ENCODE measurements around the gene PSMB2.
"Not testable (repeated sequence)": the region's sequence is repeated elsewhere in the genome, so short reads cannot be mapped to it uniquely, and the experiment has no call there.

The PSMB2 gene

GRCh38 chr1:35641233-35641866, at the start of gene PSMB2:
TSS of gene PSMB2 (minus strand) at chr1:35641526. CDS start at chr1:35641432, 94 bp downstream.
- DNase-seq (ENCODE audit: low read depth in 2 of 2) = peak; percentile 93 to 95

- DNase-seq (ENCODE audit: low read depth in 2 of 2) = no peak
Measured at GRCh38 chr1:35691080-35691479, 49.8 kb upstream of the PSMB2 start.

GRCh38 chr1:35690103-35690502, 48.8 kb upstream of the PSMB2 start:
- not testable (repeated sequence) for DNase-seq (ENCODE audit: low read depth in 2 of 2)

- no peak for DNase-seq (ENCODE audit: low read depth in 2 of 2)
Measured at GRCh38 chr1:35688161-35688560, 46.8 kb upstream of the PSMB2 start.

GRCh38 chr1:35683012-35683411, 41.7 kb upstream of the PSMB2 start:
- DNase-seq (ENCODE audit: low read depth in 2 of 2) = no peak

- DNase-seq (ENCODE audit: low read depth in 2 of 2) = no peak
Measured at GRCh38 chr1:35680271-35680670, 38.9 kb upstream of the PSMB2 start.

- no peak for DNase-seq (ENCODE audit: low read depth in 2 of 2)
Measured at GRCh38 chr1:35675773-35676172, 34.4 kb upstream of the PSMB2 start.

- no peak for DNase-seq (ENCODE audit: low read depth in 2 of 2)
Measured at GRCh38 chr1:35674111-35674510, 32.8 kb upstream of the PSMB2 start.

- DNase-seq (ENCODE audit: low read depth in 2 of 2) = no peak
Measured at GRCh38 chr1:35672116-35672515, 30.8 kb upstream of the PSMB2 start.

- no peak for DNase-seq (ENCODE audit: low read depth in 2 of 2)
Measured at GRCh38 chr1:35668506-35668905, 27.2 kb upstream of the PSMB2 start.

- no peak for DNase-seq (ENCODE audit: low read depth in 2 of 2)
Measured at GRCh38 chr1:35666916-35667315, 25.6 kb upstream of the PSMB2 start.

- DNase-seq (ENCODE audit: low read depth in 2 of 2) = no peak
Measured at GRCh38 chr1:35666216-35666615, 24.9 kb upstream of the PSMB2 start.

- no peak for DNase-seq (ENCODE audit: low read depth in 2 of 2)
Measured at GRCh38 chr1:35663434-35663833, 22.1 kb upstream of the PSMB2 start.

- no peak for DNase-seq (ENCODE audit: low read depth in 2 of 2)
Measured at GRCh38 chr1:35661474-35661795, 20.1 kb upstream of the PSMB2 start.

GRCh38 chr1:35660581-35661473, 19.5 kb upstream of the PSMB2 start:
- DNase-seq (ENCODE audit: low read depth in 2 of 2) = no peak

GRCh38 chr1:35659589-35659988, 18.3 kb upstream of the PSMB2 start:
- DNase-seq (ENCODE audit: low read depth in 2 of 2) = no peak

- no peak for DNase-seq (ENCODE audit: low read depth in 2 of 2)
Measured at GRCh38 chr1:35657851-35658250, 16.5 kb upstream of the PSMB2 start.

- no peak for DNase-seq (ENCODE audit: low read depth in 2 of 2)
Measured at GRCh38 chr1:35656863-35657232, 15.5 kb upstream of the PSMB2 start.

GRCh38 chr1:35656148-35656862, 15.0 kb upstream of the PSMB2 start:
- DNase-seq (ENCODE audit: low read depth in 2 of 2) = no peak

- no peak for DNase-seq (ENCODE audit: low read depth in 2 of 2)
Measured at GRCh38 chr1:35655196-35655595, 13.9 kb upstream of the PSMB2 start.

GRCh38 chr1:35650416-35650815, 9.1 kb upstream of the PSMB2 start:
- DNase-seq (ENCODE audit: low read depth in 2 of 2) = no peak

- DNase-seq (ENCODE audit: low read depth in 2 of 2) = no peak
Measured at GRCh38 chr1:35646043-35646442, 4.7 kb upstream of the PSMB2 start.

- no peak for DNase-seq (ENCODE audit: low read depth in 2 of 2)
Measured at GRCh38 chr1:35644204-35644603, 2.9 kb upstream of the PSMB2 start.

Data from stimulated activated CD8-positive, alpha-beta memory T cell treated with anti-CD3 and anti-CD28 coated beads, Interleukin-7, amount 100 ng/mL, for 1 hour (primary cell).